ENCODE data around the gene SCN2A.

Gene SCN2A

GRCh38 chr2:165401285-165401852 is 162.2 kb downstream of the SCN2A start:
- Mint-ChIP-seq H3K4me3 (no peak overlapping the region), H3K36me3 (ENCODE audit: low read depth) (no peaks in the 10 kb centered on the region), H3K9me3 (no peaks in the 10 kb centered on the region), H3K4me1 (peaks cover 39% of the 10 kb centered on the region), H3K27ac (no peak overlapping the region), H3K27me3 (ENCODE audit: low read depth, poor library complexity) (no peaks in the 10 kb centered on the region)
- peak; percentile 78 for TF ChIP-seq CTCF (IDR thresholded peaks at IDR 0.05)
- peak; percentile 30 for DNase-seq

- DNase-seq: no peak
- Mint-ChIP-seq H3K36me3 (ENCODE audit: low read depth) (no peaks in the 10 kb centered on the region), H3K4me3 (no peak overlapping the region), H3K4me1 (peaks cover 44% of the 10 kb centered on the region), H3K27ac (no peak overlapping the region), H3K27me3 (ENCODE audit: low read depth, poor library complexity) (no peaks in the 10 kb centered on the region), H3K9me3 (no peaks in the 10 kb centered on the region)
- TF ChIP-seq CTCF (IDR thresholded peaks at IDR 0.05): no peak
These were observed 162.9 kb downstream of the SCN2A start for GRCh38 chr2:165402162-165402561.

- no peak overlapping the region for H3K4me3 Mint-ChIP-seq
These were observed 167.0 kb downstream of the SCN2A start for GRCh38 chr2:165406173-165406572.

GRCh38 chr2:165407466-165407865 is 168.3 kb downstream of the SCN2A start:
- Mint-ChIP-seq H3K27me3 (ENCODE audit: low read depth, poor library complexity) (no peaks in the 10 kb centered on the region), H3K4me3 (no peak overlapping the region), H3K27ac (no peak overlapping the region), H3K9me3 (peaks cover 16% of the 10 kb centered on the region), H3K36me3 (ENCODE audit: low read depth) (peaks cover 4% of the 10 kb centered on the region), H3K4me1 (peaks cover 38% of the 10 kb centered on the region)
- no peak for TF ChIP-seq CTCF (IDR thresholded peaks at IDR 0.05)
- no peak for DNase-seq

More at GRCh38 chr2:165406173-165406572, 167.0 kb downstream of the SCN2A start:
- H3K27ac Mint-ChIP-seq: peak overlapping the region; percentile 60
- H3K4me1 Mint-ChIP-seq: peaks cover 49% of the 10 kb centered on the region
- no peaks in the 10 kb centered on the region for H3K27me3 Mint-ChIP-seq (ENCODE audit: low read depth, poor library complexity)
- DNase-seq: peak; percentile 11
- peaks cover 4% of the 10 kb centered on the region for H3K36me3 Mint-ChIP-seq (ENCODE audit: low read depth)
- no peak for TF ChIP-seq CTCF (IDR thresholded peaks at IDR 0.05)
- H3K9me3 Mint-ChIP-seq: peaks cover 16% of the 10 kb centered on the region

GRCh38 chr2:165408186-165408585 is 169.0 kb downstream of the SCN2A start:
- no peak for DNase-seq
- no peak for TF ChIP-seq CTCF (IDR thresholded peaks at IDR 0.05)
- Mint-ChIP-seq H3K27me3 (ENCODE audit: low read depth, poor library complexity) (no peaks in the 10 kb centered on the region), H3K4me3 (no peak overlapping the region), H3K4me1 (peaks cover 33% of the 10 kb centered on the region), H3K36me3 (ENCODE audit: low read depth) (peaks cover 4% of the 10 kb centered on the region), H3K9me3 (peaks cover 16% of the 10 kb centered on the region), H3K27ac (no peak overlapping the region)

GRCh38 chr2:165410276-165410675 is 171.1 kb downstream of the SCN2A start:
- no peak overlapping the region for H3K4me3 Mint-ChIP-seq
- H3K27ac Mint-ChIP-seq: no peak overlapping the region
- H3K36me3 Mint-ChIP-seq (ENCODE audit: low read depth): peaks cover 9% of the 10 kb centered on the region
- no peak for DNase-seq
- peaks cover 16% of the 10 kb centered on the region for H3K4me1 Mint-ChIP-seq
- H3K9me3 Mint-ChIP-seq: peaks cover 23% of the 10 kb centered on the region
- no peaks in the 10 kb centered on the region for H3K27me3 Mint-ChIP-seq (ENCODE audit: low read depth, poor library complexity)
- no peak for TF ChIP-seq CTCF (IDR thresholded peaks at IDR 0.05)

Data from nephron progenitor cell (in vitro differentiated cells).